Fibroblast of lung (primary cell): Measurements from ENCODE around the gene COPE. TPM values are rescaled to one million over a fixed set of nuclear protein-coding genes. Genes with fewer than 3 reads are reported as not detected.
"Not testable (repeated sequence)": the region's sequence is repeated elsewhere in the genome, so short reads cannot be mapped to it uniquely, and the experiment has no call there.

Source experiments
- DNase-seq, 2 donors: peaks; one replicate each; pipeline versions ENCODE4 v3.0.0 to v3.0.0-alpha.2; 2010; ENCODE audit warnings: low read depth in 2 of 2
- H2AFZ ChIP-seq: 2 replicates; pipeline ENCODE4 v1.5.1; 2012; ENCODE audit warnings: low read length, control low read depth, inconsistent platforms
- H3K27ac ChIP-seq: 2 replicates; pipeline ENCODE4 v1.5.1; 2011; ENCODE audit warnings: low read length, control low read depth; ENCODE audit not compliant: insufficient read depth
- H3K27me3 ChIP-seq: 2 replicates; pipeline ENCODE4 v1.5.1; 2011; ENCODE audit warnings: mild to moderate bottlenecking, low read length; ENCODE audit not compliant: control insufficient read depth, insufficient read depth
- H3K36me3 ChIP-seq: 2 replicates; pipeline ENCODE4 v1.5.1; 2011; ENCODE audit warnings: low read length; ENCODE audit not compliant: control insufficient read depth, insufficient read depth
- H3K4me1 ChIP-seq: 2 replicates; pipeline ENCODE4 v1.5.1; 2011; ENCODE audit warnings: low read length; ENCODE audit not compliant: control insufficient read depth, insufficient read depth; ENCODE audit errors: extremely low read depth
- H3K4me2 ChIP-seq: 2 replicates; pipeline ENCODE4 v1.5.1; 2011; ENCODE audit warnings: low read length, control low read depth; ENCODE audit not compliant: insufficient read depth; ENCODE audit errors: extremely low read depth
- H3K4me3 ChIP-seq, 4 experiments: fragments of 200-600 bp in 1 of 4; sonication (generic) in 1 of 4; replicated peaks in 1 of 4; 2 replicates each; pipeline ENCODE4 v1.5.1; 2011 to 2016; ENCODE audit warnings: low read length in 4 of 4, low read depth in 3 of 4, mild to moderate bottlenecking in 3 of 4, control low read depth in 2 of 4, inconsistent platforms in 1 of 4, mixed read lengths in 1 of 4; ENCODE audit not compliant: insufficient read depth in 1 of 4; ENCODE audit errors: control extremely low read depth in 1 of 4
- H3K79me2 ChIP-seq: 2 replicates; pipeline ENCODE4 v1.5.1; 2012; ENCODE audit warnings: mild to moderate bottlenecking, low read length, inconsistent platforms; ENCODE audit not compliant: control insufficient read depth, insufficient read depth
- H3K9ac ChIP-seq: 2 replicates; pipeline ENCODE4 v1.5.1; 2011; ENCODE audit warnings: mild to moderate bottlenecking, low read length, control low read depth; ENCODE audit not compliant: insufficient read depth
- H3K9me3 ChIP-seq: 2 replicates; pipeline ENCODE4 v1.5.1; 2012; ENCODE audit warnings: low read depth, low read length; ENCODE audit not compliant: control insufficient read depth, insufficient read depth
- H4K20me1 ChIP-seq: 2 replicates; pipeline ENCODE4 v1.5.1; 2011; ENCODE audit warnings: low read length; ENCODE audit not compliant: control insufficient read depth, insufficient read depth; ENCODE audit errors: extremely low read depth
- EZH2 ChIP-seq: IDR thresholded peaks from 2 replicates; pipeline ENCODE4 v1.5.1; 2012; ENCODE audit warnings: low read length, control low read depth, mild to moderate bottlenecking; ENCODE audit errors: missing control alignments
- polyA plus RNA-seq, 2 donors: library from polyadenylated mRNA; depleted of rRNA in 1 of 2; stranded (reverse) in 1 of 2; unstranded in 1 of 2; fragments of >200 nt; gene quantifications; 2 replicates each; pipeline ENCODE4 v1.2.1, GENCODE V29; 2011 to 2012; ENCODE audit warnings: missing spikeins in 1 of 2
- total RNA-seq: library from RNA; depleted of rRNA; stranded (reverse); fragments of >200 nt; gene quantifications from 2 replicates; pipeline ENCODE4 v1.2.1, GENCODE V29; 2014
- TF ChIP-seq, protein P1 (sequence below), 2 donors: IDR thresholded peaks in 1 of 2; conservative IDR thresholded peaks in 1 of 2; 1 replicate in 1 of 2; 2 replicates in 1 of 2; pipeline ENCODE4 v1.5.1; 2011 to 2012; ENCODE audit warnings: low read length in 2 of 2, control low read depth in 1 of 2, inconsistent platforms in 1 of 2, low read depth in 1 of 2, mild to moderate bottlenecking in 1 of 2

Gene COPE
- total and polyA plus RNA-seq, 2 donors (not counting 1 experiment from before 2014, with no cell fraction given): 146 to 182 TPM

DNA sequence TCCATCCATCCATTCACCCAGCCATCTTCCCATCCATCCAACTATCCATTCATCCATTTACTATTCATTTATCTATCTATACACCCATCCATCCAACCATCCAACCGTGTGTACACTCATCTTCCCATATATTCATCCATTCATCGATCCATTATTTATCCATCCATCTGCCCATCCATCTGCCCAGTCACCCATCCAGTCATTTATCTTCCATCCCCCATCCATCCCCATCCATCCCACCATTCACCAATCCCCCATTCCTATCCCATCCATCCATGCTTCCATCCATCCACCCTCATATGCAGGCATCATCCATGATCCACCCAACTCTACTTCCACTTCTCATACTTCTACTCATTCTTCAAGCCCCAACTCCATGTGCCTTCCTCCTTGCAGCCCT is 35.9 kb upstream of the COPE start:
- Histone ChIP-seq H3K79me2 (no peaks in the 10 kb centered on the region), H3K27me3 (no peaks in the 10 kb centered on the region), H3K27ac (no peak overlapping the region)

DNA sequence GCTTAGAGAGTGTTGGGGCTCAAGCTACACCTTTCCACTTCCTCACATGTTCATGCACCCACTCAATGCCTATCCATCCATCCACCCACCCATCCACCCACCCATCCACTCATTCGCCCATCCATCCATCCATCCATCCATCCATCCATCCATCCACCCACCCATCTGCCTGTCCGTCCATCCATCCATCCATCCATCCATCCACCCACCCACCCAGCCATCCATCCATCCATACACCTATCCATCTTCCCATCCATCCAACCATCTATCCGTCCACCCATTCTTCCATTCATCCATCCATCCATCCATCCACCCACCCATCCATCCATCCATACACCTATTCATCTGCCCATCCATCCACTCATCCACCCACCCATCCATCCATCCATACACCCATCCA is 34.9 kb upstream of the COPE start:
- Histone ChIP-seq H3K4me1 (no peaks in the 10 kb centered on the region), H2AFZ (no peak overlapping the region), H3K4me3 (no peak overlapping the region), H3K27me3 (no peaks in the 10 kb centered on the region), H3K4me2 (no peak overlapping the region), H3K9me3 (no peaks in the 10 kb centered on the region), H3K27ac (no peak overlapping the region), H4K20me1 (no peaks in the 10 kb centered on the region), H3K9ac (no peak overlapping the region), H3K36me3 (no peaks in the 10 kb centered on the region), H3K79me2 (no peaks in the 10 kb centered on the region)
- DNase-seq: no peak
- no peak for TF ChIP-seq EZH2
- TF ChIP-seq, protein P1, sequence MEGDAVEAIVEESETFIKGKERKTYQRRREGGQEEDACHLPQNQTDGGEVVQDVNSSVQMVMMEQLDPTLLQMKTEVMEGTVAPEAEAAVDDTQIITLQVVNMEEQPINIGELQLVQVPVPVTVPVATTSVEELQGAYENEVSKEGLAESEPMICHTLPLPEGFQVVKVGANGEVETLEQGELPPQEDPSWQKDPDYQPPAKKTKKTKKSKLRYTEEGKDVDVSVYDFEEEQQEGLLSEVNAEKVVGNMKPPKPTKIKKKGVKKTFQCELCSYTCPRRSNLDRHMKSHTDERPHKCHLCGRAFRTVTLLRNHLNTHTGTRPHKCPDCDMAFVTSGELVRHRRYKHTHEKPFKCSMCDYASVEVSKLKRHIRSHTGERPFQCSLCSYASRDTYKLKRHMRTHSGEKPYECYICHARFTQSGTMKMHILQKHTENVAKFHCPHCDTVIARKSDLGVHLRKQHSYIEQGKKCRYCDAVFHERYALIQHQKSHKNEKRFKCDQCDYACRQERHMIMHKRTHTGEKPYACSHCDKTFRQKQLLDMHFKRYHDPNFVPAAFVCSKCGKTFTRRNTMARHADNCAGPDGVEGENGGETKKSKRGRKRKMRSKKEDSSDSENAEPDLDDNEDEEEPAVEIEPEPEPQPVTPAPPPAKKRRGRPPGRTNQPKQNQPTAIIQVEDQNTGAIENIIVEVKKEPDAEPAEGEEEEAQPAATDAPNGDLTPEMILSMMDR (conservative IDR thresholded peaks at IDR 0.05 in 1 of 2, IDR thresholded peaks at IDR 0.05 in 1 of 2; ENCODE audit: low read depth in 1 of 2, low read length in 2 of 2): no peak

More for the DNA sequence above, 35.9 kb upstream of the COPE start:
- no peaks in the 10 kb centered on the region for H3K4me1 ChIP-seq
- no peak overlapping the region for H3K4me2 ChIP-seq
- H2AFZ ChIP-seq: no peak overlapping the region
- H3K9ac ChIP-seq: no peak overlapping the region
- H4K20me1 ChIP-seq: no peaks in the 10 kb centered on the region
- DNase-seq: no peak
- H3K36me3 ChIP-seq: no peaks in the 10 kb centered on the region
- no peaks in the 10 kb centered on the region for H3K9me3 ChIP-seq
- TF ChIP-seq EZH2: no peak
- TF ChIP-seq, protein P1 (conservative IDR thresholded peaks at IDR 0.05 in 1 of 2, IDR thresholded peaks at IDR 0.05 in 1 of 2; ENCODE audit: low read depth in 1 of 2, low read length in 2 of 2): no peak
- no peak overlapping the region for H3K4me3 ChIP-seq

GRCh38 chr19:18952364-18953003 is 33.3 kb upstream of the COPE start:
- not testable (repeated sequence) for H3K4me1 ChIP-seq, H3K27me3 ChIP-seq, H3K27ac ChIP-seq, H2AFZ ChIP-seq, H3K9ac ChIP-seq, H3K9me3 ChIP-seq, H3K4me3 ChIP-seq, H3K4me2 ChIP-seq, H3K36me3 ChIP-seq, DNase-seq, H4K20me1 ChIP-seq, H3K79me2 ChIP-seq
